ENCODE measurements around the gene DENND2D.

Gene DENND2D

GRCh38 chr1:111199329-111199728 lies 1.1 kb downstream of the DENND2D start:
- Histone ChIP-seq H3K9ac (ENCODE audit: low read depth, low read length) (no peak overlapping the region), H3K27me3 (ENCODE audit: insufficient read depth, low read length) (peaks cover 20% of the 10 kb centered on the region), H3K27ac (ENCODE audit: low read length) (no peak overlapping the region), H3K4me1 (ENCODE audit: insufficient read depth, low read length) (no peaks in the 10 kb centered on the region), H3K4me3 (ENCODE audit: low read length) (no peak overlapping the region), H3K36me3 (ENCODE audit: insufficient read depth, low read depth, low read length) (no peaks in the 10 kb centered on the region), H3K9me3 (ENCODE audit: insufficient read depth, low read depth, low read length) (no peaks in the 10 kb centered on the region)

- Histone ChIP-seq H3K4me1 (ENCODE audit: insufficient read depth, low read length) (no peaks in the 10 kb centered on the region), H3K27ac (ENCODE audit: low read length) (no peak overlapping the region), H3K4me3 (ENCODE audit: low read length) (no peak overlapping the region), H3K9me3 (ENCODE audit: insufficient read depth, low read depth, low read length) (no peaks in the 10 kb centered on the region), H3K27me3 (ENCODE audit: insufficient read depth, low read length) (peaks cover 15% of the 10 kb centered on the region), H3K36me3 (ENCODE audit: insufficient read depth, low read depth, low read length) (no peaks in the 10 kb centered on the region), H3K9ac (ENCODE audit: low read depth, low read length) (no peak overlapping the region)
Observed at GRCh38 chr1:111198836-111199235, 1.6 kb downstream of the DENND2D start.

DNA sequence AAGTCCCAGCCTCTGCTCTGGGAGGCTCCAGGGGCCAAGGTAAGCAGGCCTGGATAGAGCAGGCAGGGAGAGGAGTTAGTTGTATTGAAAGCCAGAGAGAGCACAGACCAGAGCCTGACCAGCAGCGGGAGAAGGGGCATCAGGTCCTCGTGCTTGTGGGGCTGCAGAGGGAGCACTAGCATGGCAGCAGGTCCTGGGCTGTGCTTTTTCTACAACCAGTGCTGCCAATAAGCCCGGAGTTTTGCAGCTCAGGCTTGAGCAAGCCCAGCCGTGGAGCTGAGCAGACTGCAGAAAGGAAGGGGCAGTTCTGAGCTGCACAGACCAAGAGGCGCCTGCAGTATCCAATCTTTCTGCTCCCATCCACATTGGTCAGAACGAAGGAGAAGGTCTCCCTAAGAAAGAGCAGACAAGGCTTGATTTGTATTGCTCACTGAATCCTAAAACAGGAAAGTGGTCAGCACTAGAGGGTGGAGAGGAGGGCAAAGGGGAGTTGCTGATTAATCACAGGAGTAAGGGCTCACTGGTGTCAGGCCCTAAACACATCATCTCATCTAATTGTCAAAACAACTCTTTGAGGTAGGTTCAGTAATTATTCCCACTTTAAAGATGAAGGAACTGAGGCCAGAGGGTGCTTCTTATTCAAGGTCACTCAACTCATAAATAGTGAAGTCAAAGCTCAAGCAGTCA lies 2.7 kb downstream of the DENND2D start:
- Histone ChIP-seq H3K4me3 (ENCODE audit: low read length) (no peak overlapping the region), H3K36me3 (ENCODE audit: insufficient read depth, low read depth, low read length) (no peaks in the 10 kb centered on the region), H3K9me3 (ENCODE audit: insufficient read depth, low read depth, low read length) (no peaks in the 10 kb centered on the region), H3K27ac (ENCODE audit: low read length) (no peak overlapping the region), H3K27me3 (ENCODE audit: insufficient read depth, low read length) (peaks cover 4% of the 10 kb centered on the region; the same call in 1 of the 2 replicates), H3K9ac (ENCODE audit: low read depth, low read length) (no peak overlapping the region), H3K4me1 (ENCODE audit: insufficient read depth, low read length) (no peaks in the 10 kb centered on the region; the same call in 1 of the 2 replicates)

GRCh38 chr1:111196213-111196612 lies 4.2 kb downstream of the DENND2D start:
- no peaks in the 10 kb centered on the region for H3K9me3 ChIP-seq (ENCODE audit: insufficient read depth, low read depth, low read length)
- no peak overlapping the region for H3K27ac ChIP-seq (ENCODE audit: low read length)
- H3K4me1 ChIP-seq (ENCODE audit: insufficient read depth, low read length): no peaks in the 10 kb centered on the region; the same call in 1 of the 2 replicates
- H3K36me3 ChIP-seq (ENCODE audit: insufficient read depth, low read depth, low read length): no peaks in the 10 kb centered on the region
- H3K9ac ChIP-seq (ENCODE audit: low read depth, low read length): no peak overlapping the region
- no peaks in the 10 kb centered on the region for H3K27me3 ChIP-seq (ENCODE audit: insufficient read depth, low read length)
- H3K4me3 ChIP-seq (ENCODE audit: low read length): no peak overlapping the region

- H3K36me3 ChIP-seq (ENCODE audit: insufficient read depth, low read depth, low read length): no peaks in the 10 kb centered on the region
- H3K27me3 ChIP-seq (ENCODE audit: insufficient read depth, low read length): no peaks in the 10 kb centered on the region
- H3K9ac ChIP-seq (ENCODE audit: low read depth, low read length): no peak overlapping the region
- H3K9me3 ChIP-seq (ENCODE audit: insufficient read depth, low read depth, low read length): no peaks in the 10 kb centered on the region
- no peak overlapping the region for H3K4me3 ChIP-seq (ENCODE audit: low read length)
- no peaks in the 10 kb centered on the region; the same call in 1 of the 2 replicates for H3K4me1 ChIP-seq (ENCODE audit: insufficient read depth, low read length)
- H3K27ac ChIP-seq (ENCODE audit: low read length): no peak overlapping the region
Observed at GRCh38 chr1:111195002-111195684, 5.3 kb downstream of the DENND2D start.

GRCh38 chr1:111193712-111194480 lies 6.5 kb downstream of the DENND2D start:
- H3K4me3 ChIP-seq (ENCODE audit: low read length): no peak overlapping the region
- peaks cover 3% of the 10 kb centered on the region; the same call in 1 of the 2 replicates for H3K36me3 ChIP-seq (ENCODE audit: insufficient read depth, low read depth, low read length)
- H3K27ac ChIP-seq (ENCODE audit: low read length): no peak overlapping the region
- H3K9me3 ChIP-seq (ENCODE audit: insufficient read depth, low read depth, low read length): no peaks in the 10 kb centered on the region
- H3K4me1 ChIP-seq (ENCODE audit: insufficient read depth, low read length): no peaks in the 10 kb centered on the region; the same call in 1 of the 2 replicates
- H3K27me3 ChIP-seq (ENCODE audit: insufficient read depth, low read length): no peaks in the 10 kb centered on the region
- H3K9ac ChIP-seq (ENCODE audit: low read depth, low read length): no peak overlapping the region

GRCh38 chr1:111192658-111193519 lies 7.6 kb downstream of the DENND2D start:
- Histone ChIP-seq H3K27me3 (ENCODE audit: insufficient read depth, low read length) (no peaks in the 10 kb centered on the region), H3K27ac (ENCODE audit: low read length) (no peak overlapping the region), H3K4me1 (ENCODE audit: insufficient read depth, low read length) (no peaks in the 10 kb centered on the region; the same call in 1 of the 2 replicates)

GRCh38 chr1:111192074-111192473 lies 8.4 kb downstream of the DENND2D start:
- Histone ChIP-seq H3K9ac (ENCODE audit: low read depth, low read length) (no peak overlapping the region), H3K27ac (ENCODE audit: low read length) (no peak overlapping the region), H3K27me3 (ENCODE audit: insufficient read depth, low read length) (no peaks in the 10 kb centered on the region), H3K4me3 (ENCODE audit: low read length) (no peak overlapping the region), H3K4me1 (ENCODE audit: insufficient read depth, low read length) (no peaks in the 10 kb centered on the region; the same call in 1 of the 2 replicates), H3K9me3 (ENCODE audit: insufficient read depth, low read depth, low read length) (no peaks in the 10 kb centered on the region), H3K36me3 (ENCODE audit: insufficient read depth, low read depth, low read length) (peaks cover 20% of the 10 kb centered on the region)

More at GRCh38 chr1:111192658-111193519, 7.6 kb downstream of the DENND2D start:
- Histone ChIP-seq H3K4me3 (ENCODE audit: low read length) (no peak overlapping the region), H3K36me3 (ENCODE audit: insufficient read depth, low read depth, low read length) (peaks cover 13% of the 10 kb centered on the region; the same call in 1 of the 2 replicates), H3K9me3 (ENCODE audit: insufficient read depth, low read depth, low read length) (no peaks in the 10 kb centered on the region), H3K9ac (ENCODE audit: low read depth, low read length) (no peak overlapping the region)

DNA sequence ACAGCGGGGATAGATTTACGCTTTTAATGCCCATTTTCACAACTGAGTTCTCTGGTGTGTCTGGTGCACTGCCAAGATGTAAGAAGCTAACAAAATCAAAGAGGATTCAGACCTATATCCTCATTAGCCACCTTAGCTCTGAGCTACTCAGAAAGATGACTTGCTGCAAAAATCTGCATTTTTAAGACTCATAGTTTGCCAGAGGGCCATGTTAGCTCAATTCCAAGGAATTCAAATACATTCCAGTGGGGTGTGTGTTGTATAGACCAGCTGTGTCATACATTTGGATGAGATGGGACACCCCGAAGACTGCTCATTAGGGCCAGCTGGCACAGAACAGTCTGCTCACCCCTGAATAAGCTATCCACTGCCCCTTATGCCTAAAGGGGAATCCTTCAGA lies 8.9 kb downstream of the DENND2D start:
- H3K4me3 ChIP-seq (ENCODE audit: low read length): no peak overlapping the region
- H3K27ac ChIP-seq (ENCODE audit: low read length): no peak overlapping the region
- no peaks in the 10 kb centered on the region for H3K27me3 ChIP-seq (ENCODE audit: insufficient read depth, low read length)
- H3K36me3 ChIP-seq (ENCODE audit: insufficient read depth, low read depth, low read length): peaks cover 26% of the 10 kb centered on the region
- no peaks in the 10 kb centered on the region; the same call in 1 of the 2 replicates for H3K4me1 ChIP-seq (ENCODE audit: insufficient read depth, low read length)
- H3K9ac ChIP-seq (ENCODE audit: low read depth, low read length): no peak overlapping the region
- no peaks in the 10 kb centered on the region for H3K9me3 ChIP-seq (ENCODE audit: insufficient read depth, low read depth, low read length)

- H3K27ac ChIP-seq (ENCODE audit: low read length): no peak overlapping the region
- no peaks in the 10 kb centered on the region; the same call in 1 of the 2 replicates for H3K4me1 ChIP-seq (ENCODE audit: insufficient read depth, low read length)
Observed at GRCh38 chr1:111190931-111191451, 9.5 kb downstream of the DENND2D start.

DNA sequence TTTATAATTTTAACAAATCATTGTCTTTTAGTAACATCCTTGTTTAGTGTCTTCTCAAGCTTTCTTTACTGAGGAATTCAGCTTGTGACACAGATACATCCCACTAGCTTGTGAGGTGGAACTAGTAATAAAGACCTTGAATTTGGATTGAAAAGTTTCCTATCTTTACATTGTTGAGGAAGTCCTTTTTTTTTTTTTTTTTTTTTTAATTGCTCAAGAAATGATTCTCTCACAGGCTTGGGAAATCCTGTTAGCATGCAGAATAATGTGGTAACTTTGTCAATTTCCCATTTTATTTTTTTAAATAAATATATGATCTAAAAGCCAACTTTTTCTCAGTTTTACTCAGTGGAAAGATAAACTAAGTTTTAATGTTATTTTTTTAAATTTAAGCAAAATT lies 15.8 kb downstream of the DENND2D start:
- no peak overlapping the region for H3K4me3 ChIP-seq (ENCODE audit: low read length)
- no peaks in the 10 kb centered on the region for H3K4me1 ChIP-seq (ENCODE audit: insufficient read depth, low read length)
- peaks cover 65% of the 10 kb centered on the region for H3K36me3 ChIP-seq (ENCODE audit: insufficient read depth, low read depth, low read length)
- no peak overlapping the region for H3K27ac ChIP-seq (ENCODE audit: low read length)
- H3K9ac ChIP-seq (ENCODE audit: low read depth, low read length): no peak overlapping the region
- no peaks in the 10 kb centered on the region for H3K27me3 ChIP-seq (ENCODE audit: insufficient read depth, low read length)
- no peaks in the 10 kb centered on the region for H3K9me3 ChIP-seq (ENCODE audit: insufficient read depth, low read depth, low read length)

More at GRCh38 chr1:111190931-111191451, 9.5 kb downstream of the DENND2D start:
- no peaks in the 10 kb centered on the region for H3K27me3 ChIP-seq (ENCODE audit: insufficient read depth, low read length)
- no peak overlapping the region for H3K9ac ChIP-seq (ENCODE audit: low read depth, low read length)
- no peaks in the 10 kb centered on the region for H3K9me3 ChIP-seq (ENCODE audit: insufficient read depth, low read depth, low read length)
- no peak overlapping the region for H3K4me3 ChIP-seq (ENCODE audit: low read length)
- H3K36me3 ChIP-seq (ENCODE audit: insufficient read depth, low read depth, low read length): peaks cover 31% of the 10 kb centered on the region

All from iPS-20b (cell line).